ENCODE measurements around the gene LPP. TPM values are rescaled to one million over a fixed set of nuclear protein-coding genes. Genes with fewer than 3 reads are reported as not detected.

LPP gene
- total RNA-seq, 1 experiment from 2014 or later = 54.0 TPM

- ChIA-PET POLR2A (no interaction called here), CTCF (interaction anchor here (1.4 to 1.5 kb wide), 2 partner anchors 68 to 624 kb away, joined by 3 read pairs; no protein-coding TSS in a partner anchor), RAD21 (ENCODE audit: low non-redundant PET in 1 of 2, low total read pairs in 2 of 2, uncharacterized antibody in 2 of 2, unreplicated experiment in 2 of 2) (no interaction called here)
- Histone ChIP-seq H3K36me3 (ENCODE audit: control insufficient read depth in 1 of 2, insufficient read depth in 2 of 2, low read length in 2 of 2) (no peaks in the 10 kb centered on the region), H4K20me1 (ENCODE audit: insufficient read depth) (no peaks in the 10 kb centered on the region; the same call in 1 of the 2 replicates), H3K4me3 (replicated peaks in 1 of 2; ENCODE audit: low read depth in 1 of 2, low read length in 2 of 2) (no peak overlapping the region), H3K27ac (ENCODE audit: low read depth, low read length) (no peak overlapping the region), H3K9me2 (ENCODE audit: insufficient read depth) (no peaks in the 10 kb centered on the region), H3K79me2 (ENCODE audit: insufficient read depth, low read length) (no peaks in the 10 kb centered on the region), H3K9ac (ENCODE audit: low read length) (no peak overlapping the region), H3K27me3 (ENCODE audit: insufficient read depth, low read length) (no peaks in the 10 kb centered on the region), H3K9me3 (ENCODE audit: control insufficient read depth in 1 of 2, insufficient read depth in 1 of 2, low read depth in 1 of 2, low read length in 2 of 2) (no peaks in the 10 kb centered on the region), H3K4me2 (ENCODE audit: low read length) (peak overlapping the region; percentile 46), H3K4me1 (ENCODE audit: control insufficient read depth in 1 of 2, insufficient read depth in 2 of 2, low read length in 2 of 2) (peaks cover 4 to 14% of the 10 kb centered on the region in 2 experiments; a peak in 3 of 4 replicates), H2AFZ (ENCODE audit: low read depth, low read length, poor library complexity, severe bottlenecking) (no peak overlapping the region)
- no TSS peak for BruUV-seq (replicated peaks)
- TF ChIP-seq FOSL1 (IDR thresholded peaks at IDR 0.05; ENCODE audit: low read depth) = peak; percentile 50
- TF ChIP-seq ZNF274 (IDR thresholded peaks at IDR 0.05; ENCODE audit: low read depth, low read length) = no peak
- no peak for TF ChIP-seq YY1 (IDR thresholded peaks at IDR 0.05; ENCODE audit: extremely low read depth, insufficient replicate concordance, low read depth, low read length)
- TF ChIP-seq JUND (IDR thresholded peaks at IDR 0.05) = peak; percentile 57
- TF ChIP-seq, protein P1, sequence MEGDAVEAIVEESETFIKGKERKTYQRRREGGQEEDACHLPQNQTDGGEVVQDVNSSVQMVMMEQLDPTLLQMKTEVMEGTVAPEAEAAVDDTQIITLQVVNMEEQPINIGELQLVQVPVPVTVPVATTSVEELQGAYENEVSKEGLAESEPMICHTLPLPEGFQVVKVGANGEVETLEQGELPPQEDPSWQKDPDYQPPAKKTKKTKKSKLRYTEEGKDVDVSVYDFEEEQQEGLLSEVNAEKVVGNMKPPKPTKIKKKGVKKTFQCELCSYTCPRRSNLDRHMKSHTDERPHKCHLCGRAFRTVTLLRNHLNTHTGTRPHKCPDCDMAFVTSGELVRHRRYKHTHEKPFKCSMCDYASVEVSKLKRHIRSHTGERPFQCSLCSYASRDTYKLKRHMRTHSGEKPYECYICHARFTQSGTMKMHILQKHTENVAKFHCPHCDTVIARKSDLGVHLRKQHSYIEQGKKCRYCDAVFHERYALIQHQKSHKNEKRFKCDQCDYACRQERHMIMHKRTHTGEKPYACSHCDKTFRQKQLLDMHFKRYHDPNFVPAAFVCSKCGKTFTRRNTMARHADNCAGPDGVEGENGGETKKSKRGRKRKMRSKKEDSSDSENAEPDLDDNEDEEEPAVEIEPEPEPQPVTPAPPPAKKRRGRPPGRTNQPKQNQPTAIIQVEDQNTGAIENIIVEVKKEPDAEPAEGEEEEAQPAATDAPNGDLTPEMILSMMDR (IDR thresholded peaks at IDR 0.05 in 2 of 3, conservative IDR thresholded peaks at IDR 0.05 in 1 of 3; ENCODE audit: borderline replicate concordance in 1 of 3, insufficient read depth in 1 of 3, low read depth in 2 of 3, low read length in 2 of 3) = peak in 2 of 3 experiments; percentile 19 to 36; a peak in 4 of 6 replicates
- TF ChIP-seq RAD21 (IDR thresholded peaks at IDR 0.05; ENCODE audit: low read depth) = peak; percentile 56
- intact Hi-C loops (cut with micrococcal nuclease) = no loop called here
- DNase-seq (ENCODE audit: low read depth, low spot score) (peak; percentile 49), ATAC-seq (peak; percentile 90)
Measured at GRCh38 chr3:188362405-188362831, 208.5 kb downstream of the LPP start.

GRCh38 chr3:188365184-188365583, 211.2 kb downstream of the LPP start:
- Histone ChIP-seq H3K9me2 (ENCODE audit: insufficient read depth) (no peaks in the 10 kb centered on the region), H3K9me3 (ENCODE audit: control insufficient read depth in 1 of 2, insufficient read depth in 1 of 2, low read depth in 1 of 2, low read length in 2 of 2) (no peaks in the 10 kb centered on the region), H3K27me3 (ENCODE audit: insufficient read depth, low read length) (no peaks in the 10 kb centered on the region), H3K36me3 (ENCODE audit: control insufficient read depth in 1 of 2, insufficient read depth in 2 of 2, low read length in 2 of 2) (no peaks in the 10 kb centered on the region), H3K4me1 (ENCODE audit: control insufficient read depth in 1 of 2, insufficient read depth in 2 of 2, low read length in 2 of 2) (peaks cover 11 to 28% of the 10 kb centered on the region in 2 experiments), H3K79me2 (ENCODE audit: insufficient read depth, low read length) (no peaks in the 10 kb centered on the region), H3K27ac (ENCODE audit: low read depth, low read length) (no peak overlapping the region), H2AFZ (ENCODE audit: low read depth, low read length, poor library complexity, severe bottlenecking) (no peak overlapping the region), H4K20me1 (ENCODE audit: insufficient read depth) (no peaks in the 10 kb centered on the region), H3K4me2 (ENCODE audit: low read length) (no peak overlapping the region), H3K4me3 (replicated peaks in 1 of 2; ENCODE audit: low read depth in 1 of 2, low read length in 2 of 2) (no peak overlapping the region), H3K9ac (ENCODE audit: low read length) (no peak overlapping the region)
- ATAC-seq (no peak), DNase-seq (ENCODE audit: low read depth, low spot score) (no peak)
- RAD21 ChIA-PET (ENCODE audit: low non-redundant PET in 1 of 2, low total read pairs in 2 of 2, uncharacterized antibody in 2 of 2, unreplicated experiment in 2 of 2) = no interaction called here
- CTCF ChIA-PET = no interaction called here
- intact Hi-C loops (cut with micrococcal nuclease) = no loop called here
- POLR2A ChIA-PET = no interaction called here
- TF ChIP-seq, protein P2, sequence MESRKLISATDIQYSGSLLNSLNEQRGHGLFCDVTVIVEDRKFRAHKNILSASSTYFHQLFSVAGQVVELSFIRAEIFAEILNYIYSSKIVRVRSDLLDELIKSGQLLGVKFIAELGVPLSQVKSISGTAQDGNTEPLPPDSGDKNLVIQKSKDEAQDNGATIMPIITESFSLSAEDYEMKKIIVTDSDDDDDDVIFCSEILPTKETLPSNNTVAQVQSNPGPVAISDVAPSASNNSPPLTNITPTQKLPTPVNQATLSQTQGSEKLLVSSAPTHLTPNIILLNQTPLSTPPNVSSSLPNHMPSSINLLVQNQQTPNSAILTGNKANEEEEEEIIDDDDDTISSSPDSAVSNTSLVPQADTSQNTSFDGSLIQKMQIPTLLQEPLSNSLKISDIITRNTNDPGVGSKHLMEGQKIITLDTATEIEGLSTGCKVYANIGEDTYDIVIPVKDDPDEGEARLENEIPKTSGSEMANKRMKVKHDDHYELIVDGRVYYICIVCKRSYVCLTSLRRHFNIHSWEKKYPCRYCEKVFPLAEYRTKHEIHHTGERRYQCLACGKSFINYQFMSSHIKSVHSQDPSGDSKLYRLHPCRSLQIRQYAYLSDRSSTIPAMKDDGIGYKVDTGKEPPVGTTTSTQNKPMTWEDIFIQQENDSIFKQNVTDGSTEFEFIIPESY (IDR thresholded peaks at IDR 0.05; ENCODE audit: extremely low read depth, insufficient replicate concordance, low read length) = no peak
- TF ChIP-seq EZH2 (IDR thresholded peaks at IDR 0.05) (no peak), ELF1 (IDR thresholded peaks at IDR 0.05; ENCODE audit: borderline replicate concordance, low read depth) (no peak), SIN3A (IDR thresholded peaks at IDR 0.05; ENCODE audit: low read depth) (no peak), SRF (IDR thresholded peaks at IDR 0.05; ENCODE audit: low read depth) (no peak), SP1 (IDR thresholded peaks at IDR 0.05; ENCODE audit: low read depth) (no peak), CBX3 (IDR thresholded peaks at IDR 0.05; ENCODE audit: low read depth) (no peak), POLR2A (IDR thresholded peaks at IDR 0.05; ENCODE audit: borderline replicate concordance, extremely low read depth, insufficient read depth, insufficient read length) (no peak), EZH2phosphoT487 (IDR thresholded peaks at IDR 0.05; ENCODE audit: borderline replicate concordance) (no peak), JUND (IDR thresholded peaks at IDR 0.05) (no peak)
- no TSS peak for BruUV-seq (replicated peaks)
